Measurements from ENCODE around the gene RAB6D.
"Not testable (repeated sequence)": the region's sequence is repeated elsewhere in the genome, so short reads cannot be mapped to it uniquely, and the experiment has no call there.

- peak; percentile 25; the same call in 1 of the 2 replicates for TF ChIP-seq CTCF (conservative IDR thresholded peaks at IDR 0.05)
- TF ChIP-seq EZH2 (IDR thresholded peaks at IDR 0.05; ENCODE audit: low read depth), result not testable (repeated sequence)
Measured at GRCh38 chr2:131335319-131335718, 28.6 kb downstream of the RAB6D start.

Measured in PC-9 (cell line).